GM23248 (cell line): ENCODE measurements around the gene CDH4. TPM values are rescaled to one million over a fixed set of nuclear protein-coding genes. Genes with fewer than 3 reads are reported as not detected.

Experiments
- DNase-seq: peaks from one replicate; pipeline ENCODE4 v3.0.0-alpha.2; 2015
- H2AFZ ChIP-seq: fragments of 200-600 bp; sonication (generic); 2 replicates; pipeline ENCODE4 v1.6.1; 2016; ENCODE audit warnings: antibody characterized with exemption
- H3F3A ChIP-seq: fragments of 200-600 bp; sonication (generic); 2 replicates; pipeline ENCODE4 v1.6.1; 2016; ENCODE audit warnings: mild to moderate bottlenecking, antibody characterized with exemption, mixed run types; ENCODE audit not compliant: insufficient read depth
- H3K27ac ChIP-seq: fragments of 200-600 bp; sonication (generic); 2 replicates; pipeline ENCODE4 v1.5.1; 2016; ENCODE audit warnings: mild to moderate bottlenecking
- H3K27me3 ChIP-seq: fragments of 200-600 bp; sonication (generic); replicated peaks from 2 replicates; pipeline ENCODE4 v1.6.1; 2016; ENCODE audit warnings: mild to moderate bottlenecking; ENCODE audit not compliant: insufficient read depth
- H3K36me3 ChIP-seq: fragments of 200-600 bp; sonication (generic); 2 replicates; pipeline ENCODE4 v1.6.1; 2016; ENCODE audit warnings: low read depth, mild to moderate bottlenecking
- H3K4me1 ChIP-seq: fragments of 200-600 bp; sonication (generic); 2 replicates; pipeline ENCODE4 v1.6.1; 2016; ENCODE audit warnings: mild to moderate bottlenecking; ENCODE audit not compliant: insufficient read depth
- H3K4me2 ChIP-seq: fragments of 200-600 bp; sonication (generic); one replicate; pipeline ENCODE4 v1.6.1; 2016; ENCODE audit warnings: mild to moderate bottlenecking; ENCODE audit not compliant: unreplicated experiment
- H3K4me3 ChIP-seq: fragments of 200-600 bp; sonication (generic); 2 replicates; pipeline ENCODE4 v1.5.1; 2016; ENCODE audit warnings: mild to moderate bottlenecking
- H3K79me2 ChIP-seq: fragments of 200-600 bp; sonication (generic); 2 replicates; pipeline ENCODE4 v1.6.1; 2016; ENCODE audit warnings: mild to moderate bottlenecking; ENCODE audit not compliant: insufficient read depth
- H3K9ac ChIP-seq: fragments of 200-600 bp; sonication (generic); 2 replicates; pipeline ENCODE4 v1.6.1; 2016; ENCODE audit warnings: mild to moderate bottlenecking
- H3K9me2 ChIP-seq: fragments of 200-600 bp; sonication (generic); 2 replicates; pipeline ENCODE4 v1.6.1; 2016; ENCODE audit warnings: mixed run types, mild to moderate bottlenecking, moderate library complexity; ENCODE audit not compliant: insufficient read depth
- H3K9me3 ChIP-seq: fragments of 200-600 bp; sonication (generic); one replicate; pipeline ENCODE4 v1.6.1; 2017; ENCODE audit warnings: low read depth
- H4K20me1 ChIP-seq: fragments of 200-600 bp; sonication (generic); 2 replicates; pipeline ENCODE4 v1.6.0; 2016; ENCODE audit not compliant: insufficient read depth
- EZH2 ChIP-seq: fragments of 200-600 bp; sonication (generic); IDR thresholded peaks from 2 replicates; pipeline ENCODE4 v1.6.1; 2018; ENCODE audit warnings: antibody characterized with exemption, mild to moderate bottlenecking; ENCODE audit not compliant: insufficient read depth, poor library complexity, severe bottlenecking
- EZH2phosphoT487 ChIP-seq: fragments of 200-600 bp; sonication (generic); IDR thresholded peaks from 2 replicates; pipeline ENCODE4 v1.6.1; 2018; ENCODE audit warnings: antibody characterized with exemption, moderate library complexity, mild to moderate bottlenecking, low read depth; ENCODE audit not compliant: insufficient read depth
- WGBS, 2 experiments: methylation state at CpG; one replicate each; pipeline ENCODE4 v1.1.6; 2015 to 2017; ENCODE audit warnings: low lambda C conversion rate in 2 of 2, low coverage in 1 of 2; ENCODE audit errors: missing lambda C conversion rate in 2 of 2; 5-methylcytosine and 5-hydroxymethylcytosine counted together
- in situ Hi-C: fragments of 300-500 bp; cut with MboI; formaldehyde crosslinking; loops from 2 replicates; pipeline ENCODE4 v1.15.0; 2020
- polyA plus RNA-seq: library from polyadenylated mRNA; unstranded; fragments of >200 nt; fragmentation: Nextera tagmentation; extraction: Ambion mirVana; gene quantifications from 2 replicates; pipeline ENCODE4 v1.2.1, GENCODE V29; 2016
- total RNA-seq: library from RNA; depleted of rRNA; stranded (reverse); fragments of >200 nt; shearing (Covaris generic); gene quantifications from 2 replicates; pipeline ENCODE4 v1.2.3, GENCODE V29; 2014

The CDH4 gene
- total and polyA plus RNA-seq, 2 experiments from 2014 or later = 1.1 to 3.9 TPM

DNA sequence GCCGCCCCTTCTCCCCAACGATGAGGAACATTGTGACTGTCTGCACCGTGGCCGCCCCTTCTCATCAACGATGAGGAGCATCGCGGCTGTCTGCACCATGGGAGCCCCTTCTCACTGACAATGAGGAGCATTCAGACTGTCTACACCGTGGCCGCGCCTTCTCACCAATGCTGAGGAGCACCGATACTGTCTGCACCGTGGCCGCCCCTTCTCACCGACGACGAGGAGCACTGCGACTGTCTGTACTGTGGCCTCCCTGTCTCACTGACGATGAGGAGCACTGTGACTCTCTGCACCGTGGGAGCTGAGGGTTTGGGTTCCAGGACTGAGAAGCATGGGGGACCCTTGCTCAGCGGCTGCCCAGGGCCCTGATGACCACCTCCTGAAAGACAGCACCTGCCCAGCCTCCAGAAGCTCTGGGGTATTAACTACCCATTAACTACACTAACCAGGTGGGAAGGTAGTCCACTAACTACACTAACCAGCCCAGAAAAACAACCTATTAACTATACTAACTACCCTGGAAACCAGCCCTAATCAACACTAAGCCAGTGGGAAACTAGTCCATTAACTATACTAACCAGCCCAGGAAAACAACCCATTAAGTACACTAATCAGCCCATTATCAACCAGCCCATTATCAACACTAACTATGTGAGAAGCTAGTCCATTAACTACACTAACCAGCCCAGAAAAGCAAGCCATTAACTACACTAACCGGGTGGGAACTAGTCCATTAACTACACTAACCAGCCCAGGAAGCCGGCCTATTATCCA lies 696.7 kb downstream of the CDH4 start:
- H3K36me3 ChIP-seq = no peaks in the 10 kb centered on the region
- WGBS, 2 experiments = 69% methylated on average over 12 to 22 of the region's 22 CpGs

DNA sequence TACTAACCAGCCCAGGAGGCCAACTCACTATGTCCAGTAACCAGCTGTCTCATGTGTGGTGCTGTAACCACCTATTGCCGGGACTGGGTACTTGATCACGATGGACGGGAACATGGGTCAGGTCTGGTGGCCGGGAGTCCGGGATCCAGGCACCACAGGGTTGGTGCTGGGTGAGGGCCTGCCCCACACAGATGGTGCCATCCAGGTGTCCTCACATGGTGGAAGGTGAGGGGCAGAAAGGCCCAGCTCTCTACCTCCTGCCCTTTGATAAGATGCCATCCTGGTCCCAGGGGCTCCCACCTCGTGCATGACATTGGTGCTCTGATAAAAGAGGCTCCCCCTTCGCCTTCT lies 697.3 kb downstream of the CDH4 start:
- H3K4me2 ChIP-seq = no peak overlapping the region
- no peak overlapping the region for H3K27ac ChIP-seq
- H3K9me2 ChIP-seq = no peaks in the 10 kb centered on the region
- no peak overlapping the region for H3K4me3 ChIP-seq
- H3K79me2 ChIP-seq = no peaks in the 10 kb centered on the region
- H2AFZ ChIP-seq = no peak overlapping the region
- H3K9ac ChIP-seq = no peak overlapping the region
- H3F3A ChIP-seq = no peaks in the 10 kb centered on the region
- no peaks in the 10 kb centered on the region for H3K36me3 ChIP-seq
- TF ChIP-seq EZH2 (no peak), EZH2phosphoT487 (no peak)
- 76% methylated on average over 7 of the region's 7 CpGs for WGBS, 2 experiments
- in situ Hi-C loops = no loop called here
- H3K9me3 ChIP-seq = no peaks in the 10 kb centered on the region
- H4K20me1 ChIP-seq = no peaks in the 10 kb centered on the region
- no peaks in the 10 kb centered on the region for H3K4me1 ChIP-seq
- no peak for DNase-seq
- H3K27me3 ChIP-seq = no peaks in the 10 kb centered on the region; the same call in 1 of the 2 replicates

More for the DNA sequence above, 696.7 kb downstream of the CDH4 start:
- no peaks in the 10 kb centered on the region for H3K9me3 ChIP-seq
- H3K27ac ChIP-seq = no peak overlapping the region
- DNase-seq = no peak
- H2AFZ ChIP-seq = no peak overlapping the region
- H3K4me2 ChIP-seq = no peak overlapping the region
- no peak overlapping the region for H3K4me3 ChIP-seq
- H3F3A ChIP-seq = no peaks in the 10 kb centered on the region
- H3K9me2 ChIP-seq = no peaks in the 10 kb centered on the region
- H3K79me2 ChIP-seq = no peaks in the 10 kb centered on the region
- H3K27me3 ChIP-seq = no peaks in the 10 kb centered on the region
- H3K9ac ChIP-seq = no peak overlapping the region
- no peaks in the 10 kb centered on the region for H4K20me1 ChIP-seq
- in situ Hi-C loops = no loop called here
- TF ChIP-seq EZH2 = no peak
- H3K4me1 ChIP-seq = no peaks in the 10 kb centered on the region

DNA sequence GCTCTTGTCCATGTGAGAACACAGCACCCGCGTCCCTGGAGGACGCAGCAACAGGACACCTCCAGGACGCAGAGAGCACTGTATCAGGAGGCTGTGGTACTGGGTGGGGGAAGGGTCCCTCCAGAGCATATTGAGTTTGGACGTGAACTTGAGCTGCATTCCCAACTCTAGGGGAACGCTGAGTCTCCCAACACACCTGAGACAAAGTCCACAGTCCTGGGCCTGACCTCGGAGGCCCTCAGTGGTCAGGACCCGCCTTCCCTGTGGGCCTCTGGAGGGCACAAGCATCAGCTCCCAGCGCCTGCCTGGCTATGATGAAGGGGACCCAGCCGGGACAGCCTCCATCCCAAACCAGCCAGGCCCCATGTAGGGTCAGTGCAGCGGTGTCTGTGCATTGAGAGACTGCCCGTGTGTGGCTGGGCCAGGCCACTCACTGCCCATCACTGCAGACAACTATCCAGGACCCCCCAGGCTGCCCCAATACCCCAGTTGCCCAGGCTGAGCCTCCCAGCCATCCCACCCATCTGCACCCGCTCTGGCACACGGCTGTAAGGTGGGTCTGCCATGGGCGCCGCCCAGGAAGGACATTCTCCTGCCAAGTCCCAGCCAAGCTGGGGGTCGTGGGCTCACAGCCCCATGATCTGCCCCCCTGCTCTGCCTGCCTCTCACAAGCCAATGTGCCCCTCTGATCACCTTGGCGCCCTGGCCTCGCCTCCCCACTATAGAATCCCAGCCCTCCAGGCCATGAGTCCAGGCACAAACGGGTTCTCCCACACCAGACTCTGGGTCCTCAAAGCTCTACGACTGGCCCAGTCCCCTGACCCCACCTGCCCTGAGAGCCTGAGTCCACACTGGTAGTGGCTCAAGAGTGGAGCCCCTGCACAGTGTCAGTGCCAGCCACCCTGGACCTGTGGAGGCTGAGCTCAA lies 697.9 kb downstream of the CDH4 start:
- 56 to 61% methylated on average over 21 of the region's 21 CpGs for WGBS, 2 experiments
- no peaks in the 10 kb centered on the region for H3K79me2 ChIP-seq
- no peak overlapping the region for H3K4me2 ChIP-seq
- no peaks in the 10 kb centered on the region for H3K9me2 ChIP-seq
- no peaks in the 10 kb centered on the region for H3K36me3 ChIP-seq
- H3K4me3 ChIP-seq = no peak overlapping the region
- H3K27me3 ChIP-seq = no peaks in the 10 kb centered on the region; the same call in 1 of the 2 replicates
- H3K9me3 ChIP-seq = no peaks in the 10 kb centered on the region
- H3K9ac ChIP-seq = no peak overlapping the region
- H3K4me1 ChIP-seq = no peaks in the 10 kb centered on the region
- no peak overlapping the region for H3K27ac ChIP-seq
- in situ Hi-C loops = no loop called here
- no peak overlapping the region for H2AFZ ChIP-seq
- H3F3A ChIP-seq = no peaks in the 10 kb centered on the region
- DNase-seq = no peak
- no peaks in the 10 kb centered on the region for H4K20me1 ChIP-seq
- TF ChIP-seq EZH2phosphoT487 (no peak), EZH2 (no peak)

DNA sequence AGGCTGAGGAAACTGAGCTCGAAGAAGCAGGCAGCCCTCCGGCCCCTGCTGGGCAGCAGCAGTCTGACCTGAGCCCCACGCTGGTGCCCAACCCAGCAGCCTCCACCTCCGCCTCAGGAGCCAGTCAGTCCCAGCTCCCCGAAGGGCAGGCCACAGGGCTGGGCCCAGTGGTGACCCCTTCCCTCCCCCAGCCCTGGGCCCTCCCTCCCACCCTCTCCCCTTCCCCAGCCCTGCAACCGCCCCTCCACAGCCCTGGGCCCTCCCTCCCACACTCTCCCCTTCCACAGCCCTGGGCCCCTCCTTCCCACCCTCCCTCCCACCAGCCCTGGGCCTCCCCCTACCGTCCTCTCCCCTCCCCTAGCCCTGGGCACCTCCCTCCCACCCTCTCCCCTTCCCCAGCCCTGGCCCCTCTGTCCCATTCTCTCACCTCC lies 698.6 kb downstream of the CDH4 start:
- H3K79me2 ChIP-seq = no peaks in the 10 kb centered on the region
- H2AFZ ChIP-seq = no peak overlapping the region
- no peak overlapping the region for H3K4me2 ChIP-seq
- H3K36me3 ChIP-seq = no peaks in the 10 kb centered on the region
- no peaks in the 10 kb centered on the region for H4K20me1 ChIP-seq
- in situ Hi-C loops = no loop called here
- H3K4me3 ChIP-seq = no peak overlapping the region
- no peaks in the 10 kb centered on the region for H3K4me1 ChIP-seq
- no peak overlapping the region for H3K27ac ChIP-seq
- no peaks in the 10 kb centered on the region for H3K9me2 ChIP-seq
- no peaks in the 10 kb centered on the region for H3F3A ChIP-seq
- no peak overlapping the region for H3K9ac ChIP-seq
- WGBS, 2 experiments = 33 to 34% methylated on average over 5 to 7 of the region's 7 CpGs
- TF ChIP-seq EZH2 (no peak), EZH2phosphoT487 (no peak)
- no peak for DNase-seq
- H3K27me3 ChIP-seq = peaks cover 6% of the 10 kb centered on the region
- H3K9me3 ChIP-seq = no peaks in the 10 kb centered on the region
